ENCODE data around the gene AFAP1L1.
"Not testable (repeated sequence)": the region's sequence is repeated elsewhere in the genome, so short reads cannot be mapped to it uniquely, and the experiment has no call there.

Gene AFAP1L1

DNA sequence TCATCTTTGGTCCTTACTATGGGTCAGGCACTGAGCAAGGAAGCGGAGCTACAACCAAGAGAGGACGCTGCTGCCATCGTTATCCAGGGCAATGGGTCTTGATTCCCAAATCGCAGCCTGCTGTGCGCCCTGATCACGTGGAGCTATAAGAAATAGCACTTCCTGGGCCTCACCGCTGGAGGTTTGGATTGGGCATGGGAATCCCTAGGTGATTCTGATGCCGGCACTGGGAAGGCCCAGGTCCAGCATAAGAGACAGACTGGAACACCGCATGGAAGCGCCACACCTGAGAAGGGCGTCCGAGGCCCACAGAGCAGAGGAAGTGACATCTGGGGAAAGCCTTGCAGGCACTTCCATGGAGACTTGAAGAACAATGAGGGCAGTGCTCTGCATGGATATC, 104.4 kb downstream of the AFAP1L1 start:
- no peak for DNase-seq

DNA sequence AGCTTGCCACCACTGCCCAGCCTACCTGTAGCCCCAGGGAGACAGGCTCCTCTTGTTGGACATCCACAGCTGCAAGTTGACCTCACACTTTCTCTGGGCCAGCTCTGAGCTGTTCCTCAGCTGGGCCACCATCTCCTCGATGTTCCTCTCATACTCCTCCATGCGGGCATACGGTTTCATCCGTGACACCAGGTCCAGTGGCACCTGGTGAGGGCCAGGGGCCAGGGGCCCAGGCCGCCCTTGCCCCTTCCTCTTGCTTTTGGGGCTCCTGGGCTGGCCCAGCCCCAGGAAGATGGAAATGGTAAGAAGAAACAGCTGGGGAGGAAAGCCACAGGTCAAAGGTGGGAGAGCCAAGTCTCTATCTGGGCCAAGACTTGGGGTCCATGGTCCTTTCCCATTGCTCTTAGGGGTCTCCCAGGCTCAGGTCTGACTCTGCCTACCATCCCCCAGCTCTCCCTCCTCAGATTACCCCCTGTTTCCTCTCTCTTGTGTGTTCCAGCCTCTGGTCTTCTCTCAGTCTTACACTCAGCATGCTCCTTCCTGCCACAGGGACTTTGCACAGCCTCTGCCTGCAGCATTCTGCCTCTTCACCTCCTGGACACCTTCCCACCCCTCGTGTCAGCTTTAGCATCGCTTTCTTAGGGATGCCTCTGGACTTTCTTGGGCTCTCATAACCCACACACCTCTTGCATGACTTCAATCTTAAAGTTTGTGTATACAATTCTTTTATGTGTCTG, 105.2 kb downstream of the AFAP1L1 start:
- DNase-seq, result no peak

DNA sequence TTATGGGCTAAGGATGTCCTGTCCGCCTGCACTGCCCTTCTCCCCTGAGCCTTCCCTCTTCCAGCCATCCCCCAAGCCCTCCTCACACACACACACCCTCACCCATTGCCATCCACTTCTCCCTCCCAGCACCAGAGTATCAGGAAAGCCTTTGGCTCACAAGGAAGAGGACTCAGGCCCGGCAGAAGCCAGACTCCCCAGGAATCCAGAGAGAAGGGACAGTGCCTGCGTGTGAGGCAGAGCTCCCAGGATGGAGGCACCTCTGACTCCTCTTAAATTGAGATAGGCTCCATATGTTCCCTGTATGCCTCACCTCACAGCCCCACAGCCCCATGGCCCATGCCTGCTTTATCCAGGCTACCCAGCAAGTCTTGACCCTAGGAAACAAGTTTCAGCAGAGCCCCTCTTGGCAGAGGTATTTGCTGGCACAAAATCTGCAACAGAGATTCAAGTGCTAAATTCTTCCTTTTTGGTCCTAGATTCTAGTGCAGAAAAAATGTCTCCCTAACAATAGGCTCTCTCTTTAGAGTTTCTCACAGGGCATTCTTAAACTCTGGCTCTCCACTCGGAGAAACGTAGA, 106.7 kb downstream of the AFAP1L1 start:
- DNase-seq, result no peak

DNA sequence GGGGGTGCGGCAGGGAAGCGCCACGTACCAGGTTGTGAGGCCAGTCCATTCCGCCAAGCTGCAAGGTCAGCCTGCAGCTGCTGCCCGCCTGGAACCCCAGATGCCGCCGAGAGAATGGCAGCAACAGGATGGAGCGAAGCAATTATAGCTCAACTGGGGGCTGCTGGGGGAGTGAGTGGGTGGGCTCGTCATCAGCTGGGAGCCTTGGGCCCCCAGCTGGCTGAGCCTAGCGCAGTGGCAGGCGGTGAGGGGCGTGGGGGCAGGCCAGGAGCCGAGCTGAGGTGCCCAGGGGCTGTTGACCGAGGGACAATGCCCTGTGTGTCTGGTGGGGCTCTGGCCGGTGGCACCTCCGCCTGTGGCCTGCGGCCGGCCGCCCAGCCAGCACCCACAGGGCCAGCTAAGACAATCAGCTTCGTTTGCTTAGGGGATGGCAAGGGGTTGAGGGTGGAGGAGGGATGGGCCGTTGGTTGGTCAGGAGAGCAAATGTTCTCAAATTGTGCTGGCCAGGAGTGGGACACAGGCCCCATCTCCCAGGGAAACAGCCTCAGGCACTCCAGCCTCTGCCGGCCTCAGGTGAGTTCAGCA, 107.6 kb downstream of the AFAP1L1 start, which contains the start of gene IL17B:
TSS of gene IL17B (minus strand) at position 116 of the 585 bp plus-strand sequence. CDS start at position 49, 67 bp downstream.
- DNase-seq, result no peak

DNA sequence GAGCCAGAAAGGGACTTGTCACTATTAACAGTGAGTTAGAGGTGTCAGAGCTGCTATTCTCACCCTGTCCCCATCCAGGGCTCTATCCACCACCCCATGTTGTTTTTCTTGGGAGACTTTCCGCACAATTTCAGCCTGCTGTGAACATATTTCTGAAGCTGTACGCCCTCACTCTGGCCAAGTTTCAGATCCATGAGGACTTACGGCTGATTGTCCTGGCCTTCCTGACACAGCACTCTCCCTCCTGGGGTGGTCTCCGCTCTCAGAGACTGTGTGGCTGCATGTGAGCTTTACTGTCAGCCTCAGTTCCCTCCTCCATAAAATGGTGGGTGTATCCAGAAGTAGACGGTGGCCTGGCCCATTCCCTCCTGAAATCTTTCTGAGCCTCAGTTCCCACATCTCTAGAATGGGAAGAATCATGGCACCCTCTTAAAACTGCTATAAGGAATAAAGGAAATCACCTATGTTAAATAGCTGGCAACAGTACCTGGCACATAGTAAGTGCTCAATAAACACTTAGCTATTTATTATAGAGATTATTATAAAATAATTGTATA, 108.2 kb downstream of the AFAP1L1 start:
- no peak for DNase-seq

DNA sequence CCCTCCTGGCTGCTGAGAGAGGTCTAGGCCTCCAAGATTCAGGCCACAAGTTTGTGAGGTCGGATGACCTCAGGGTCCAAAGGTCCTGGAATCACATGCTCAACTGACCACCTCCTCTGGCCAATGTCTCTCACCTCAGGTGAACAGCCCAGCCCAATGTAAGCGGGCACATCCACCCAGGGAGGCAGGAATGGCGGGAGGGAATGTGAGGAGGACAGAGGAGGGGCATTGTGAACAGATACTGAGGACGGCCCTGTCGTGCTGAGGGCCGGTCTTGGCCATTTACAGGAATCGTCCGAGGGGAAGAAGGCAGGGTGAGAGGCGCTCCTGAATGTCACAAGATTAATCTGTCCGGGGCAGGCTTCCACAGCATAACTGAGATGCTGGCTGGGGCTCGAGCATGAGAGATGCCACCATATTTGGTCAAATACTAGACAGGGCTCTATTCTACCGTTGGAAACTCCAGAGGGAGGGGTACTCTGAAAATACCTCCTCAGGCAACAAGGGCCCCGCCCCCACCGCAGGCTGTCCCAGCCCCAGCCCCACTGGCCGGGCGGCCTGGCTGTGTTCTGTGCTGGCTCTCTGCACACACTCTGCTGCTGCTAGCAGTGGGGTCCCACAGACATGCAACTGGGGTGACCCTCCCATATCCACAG, 108.9 kb downstream of the AFAP1L1 start:
- DNase-seq, result no peak

DNA sequence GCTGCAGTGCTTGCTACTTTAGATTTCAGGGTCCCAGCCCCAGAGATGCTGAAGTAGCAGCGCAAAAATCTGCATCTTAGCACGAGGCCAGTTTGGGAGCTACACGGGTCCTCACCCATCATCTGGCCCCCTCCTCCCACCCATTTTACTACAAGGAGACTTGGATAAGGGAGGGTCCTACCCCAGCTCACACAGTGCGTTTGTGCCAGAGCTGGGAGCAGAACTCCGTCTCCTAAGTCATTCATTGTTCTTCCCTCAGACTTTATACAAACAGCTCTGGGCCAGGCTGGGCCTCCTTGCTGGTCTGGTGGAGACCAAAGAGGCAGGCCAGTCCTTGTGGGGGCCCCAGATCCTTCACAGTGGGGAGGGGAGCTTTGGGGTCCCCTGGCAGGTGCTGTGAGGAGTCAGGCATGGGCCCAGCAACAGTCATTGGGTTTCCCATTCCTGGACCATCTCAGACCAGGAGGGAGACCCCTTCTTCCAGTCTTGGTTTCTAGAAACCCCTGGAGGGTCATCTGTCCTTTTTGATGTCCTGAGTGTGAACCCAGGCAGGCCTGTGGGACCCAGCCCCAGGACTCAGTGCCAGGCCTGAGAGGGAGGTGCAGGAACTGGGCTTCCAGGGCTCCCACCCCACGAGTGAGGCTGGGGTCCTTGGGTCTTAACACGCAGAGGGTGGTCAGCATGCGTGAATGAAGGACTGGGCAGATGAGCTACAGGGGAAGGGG, 109.8 kb downstream of the AFAP1L1 start:
- DNase-seq, result no peak

DNA sequence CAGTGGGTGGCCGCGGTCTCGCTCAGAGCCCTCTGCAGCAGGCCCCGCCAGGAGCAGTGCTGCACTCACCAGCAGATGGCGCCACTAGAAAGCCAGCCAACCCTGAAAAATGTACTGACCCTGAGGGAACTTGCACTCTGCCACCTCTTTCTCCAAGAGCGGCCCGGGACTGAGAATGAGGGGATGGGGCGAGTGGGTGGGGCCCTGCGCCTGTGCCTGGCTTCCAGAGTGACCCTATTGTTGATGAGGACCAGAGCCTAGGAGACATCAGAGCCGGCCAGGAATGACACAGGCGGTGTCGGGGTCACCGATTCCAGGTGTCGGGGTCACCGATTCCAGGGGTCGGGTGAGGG, 110.3 kb downstream of the AFAP1L1 start:
- peak; percentile 76 for DNase-seq

DNA sequence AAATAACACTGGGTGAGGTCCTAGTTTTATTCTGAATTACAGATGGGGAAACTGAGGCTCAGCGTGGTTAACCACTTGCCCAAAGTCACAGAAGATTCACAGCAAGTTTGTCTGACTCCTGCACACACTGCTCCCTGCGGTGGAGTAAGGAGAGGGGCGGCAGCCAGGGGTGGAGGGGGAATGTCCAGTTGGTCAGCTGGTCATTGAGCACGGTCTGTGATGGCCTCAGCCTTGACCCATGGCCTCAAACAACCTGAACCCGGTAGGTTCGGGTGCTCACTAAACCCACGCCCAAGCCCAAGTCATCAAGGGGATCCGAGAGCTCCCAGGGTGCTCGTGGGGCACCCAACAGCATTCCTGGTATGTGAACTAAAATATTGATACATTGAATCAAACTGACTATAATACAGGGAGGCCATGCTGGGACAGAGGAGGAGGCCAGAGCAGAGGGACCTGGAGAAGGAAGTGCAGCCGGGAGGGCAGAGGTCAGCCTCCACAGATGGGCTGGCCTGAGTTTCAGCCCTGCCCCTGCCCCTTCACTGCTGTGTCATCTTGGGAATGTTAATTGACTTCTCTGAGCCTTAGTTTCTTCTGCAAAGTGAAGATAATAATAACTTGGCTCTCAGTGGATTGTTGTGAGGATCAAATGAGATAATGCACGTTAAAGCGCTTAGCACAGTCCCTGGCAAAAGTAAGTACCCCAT, 111.0 kb downstream of the AFAP1L1 start:
- DNase-seq, result no peak

DNA sequence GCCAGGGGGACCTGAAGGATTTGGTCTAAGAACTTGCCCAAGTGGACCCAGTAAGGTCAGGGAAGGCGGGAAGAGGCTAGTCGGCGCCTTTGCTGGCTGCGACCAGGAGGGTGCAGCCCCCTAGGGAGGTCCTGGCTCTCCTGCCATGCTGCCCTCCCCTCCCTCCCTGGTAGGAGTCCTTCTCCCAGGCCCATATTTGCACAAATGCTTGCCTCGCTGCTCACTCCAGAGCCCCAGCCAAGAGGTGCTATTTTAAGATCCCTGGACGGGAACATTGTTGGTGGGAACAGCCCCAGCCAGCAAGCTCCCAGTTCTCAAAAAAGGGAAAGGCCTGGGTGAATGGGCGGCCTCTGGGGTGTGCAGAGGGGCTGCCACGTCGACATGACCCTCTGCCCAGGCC, 111.7 kb downstream of the AFAP1L1 start:
- DNase-seq, result no peak

DNA sequence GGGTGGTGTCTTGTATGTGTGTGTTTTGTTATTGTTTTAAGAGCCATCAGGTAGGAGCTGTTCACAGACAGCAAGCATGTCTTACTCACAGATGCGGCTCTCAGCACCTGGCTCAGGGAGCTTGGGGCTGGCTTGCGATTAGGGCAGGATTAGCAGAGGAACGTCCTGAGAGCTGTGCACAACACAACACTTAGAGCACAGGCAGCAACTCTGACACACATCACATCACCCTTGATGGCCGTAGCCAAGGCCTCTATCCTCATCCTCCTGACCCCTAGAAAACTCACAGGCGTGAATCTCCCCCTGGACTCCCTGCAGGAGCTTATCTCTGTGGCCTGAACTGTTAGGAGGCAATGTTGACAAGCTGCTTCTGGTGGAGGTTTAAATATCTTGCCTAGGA, 114.5 kb downstream of the AFAP1L1 start:
- no peak for DNase-seq

DNA sequence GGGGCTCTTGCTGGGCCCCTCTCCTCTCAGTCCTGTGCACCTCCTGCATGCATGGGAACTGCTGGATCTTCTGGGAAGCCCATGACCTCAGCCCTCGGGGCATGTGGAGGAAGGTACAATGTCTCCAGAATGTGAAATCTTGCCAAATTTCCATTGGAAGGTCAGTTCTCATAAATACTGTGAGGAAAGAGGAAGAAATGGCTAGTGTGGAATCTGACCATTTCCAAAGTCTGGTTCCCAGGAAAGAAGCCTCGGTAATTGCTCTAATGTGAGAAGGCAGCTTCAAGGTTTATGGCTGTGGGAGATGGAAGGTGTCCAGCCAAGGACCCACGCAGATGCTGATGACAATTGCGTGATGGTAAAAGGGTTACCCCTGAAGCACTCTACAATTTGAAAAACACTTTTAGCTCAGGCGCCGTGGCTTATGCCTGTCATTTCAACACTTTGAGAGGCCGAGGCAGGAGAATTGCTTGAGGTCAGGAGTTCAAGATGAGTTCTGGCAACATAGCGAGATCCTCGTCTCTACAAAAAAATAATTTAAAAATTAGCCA, 115.5 kb downstream of the AFAP1L1 start:
- DNase-seq, result no peak

DNA sequence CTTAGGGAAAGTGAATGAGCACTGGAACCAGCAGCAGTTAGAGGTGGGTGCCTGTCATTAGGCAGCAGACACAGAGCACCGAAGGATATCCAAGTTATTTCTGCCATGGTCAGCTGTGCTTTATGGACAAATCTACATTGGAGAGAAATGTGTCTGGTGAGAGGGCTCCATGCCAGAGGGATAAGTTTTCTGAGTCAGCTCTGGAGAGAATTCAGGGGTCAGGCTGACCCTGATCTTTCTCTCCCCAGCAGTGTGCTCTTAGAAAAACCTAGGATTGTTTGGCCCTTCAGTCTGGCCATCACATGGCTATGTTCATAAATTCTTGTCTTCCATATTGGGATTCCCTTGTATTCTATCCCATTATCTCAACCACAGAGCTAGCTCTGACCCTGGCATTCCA, 116.3 kb downstream of the AFAP1L1 start:
- DNase-seq, result no peak

DNA sequence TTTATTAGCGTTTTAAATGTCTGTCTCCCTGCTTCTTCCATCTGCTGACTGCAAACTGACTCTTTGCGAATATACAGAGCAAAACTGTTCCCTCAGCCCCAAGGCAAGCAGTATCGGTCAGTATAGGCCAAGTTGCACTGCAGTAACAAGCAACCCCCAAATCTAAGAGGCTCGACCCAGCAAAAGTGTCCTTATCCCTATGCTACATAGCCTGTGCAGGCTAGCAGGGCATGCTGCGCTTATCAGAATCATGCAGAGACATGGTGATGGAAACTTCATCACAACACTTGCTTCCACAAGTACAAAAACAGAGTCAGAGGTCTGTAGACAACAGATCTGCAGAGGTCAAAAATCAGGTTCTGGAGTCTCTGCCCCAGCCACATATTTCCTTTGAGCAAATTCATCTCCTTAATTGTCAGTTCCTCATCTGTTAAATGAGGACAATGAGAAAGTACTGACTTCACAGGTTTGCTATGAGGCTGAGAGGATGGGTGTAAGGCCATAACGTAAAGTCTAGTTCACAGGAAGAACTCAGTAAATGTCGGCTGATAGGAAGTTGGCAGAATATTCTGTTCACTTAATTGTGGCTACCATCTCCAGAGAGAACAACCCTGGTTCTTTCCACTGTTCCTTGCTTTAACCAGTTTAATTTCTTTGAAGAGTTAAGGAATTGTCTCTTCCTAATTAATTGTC, 117.0 kb downstream of the AFAP1L1 start:
- DNase-seq, result no peak

DNA sequence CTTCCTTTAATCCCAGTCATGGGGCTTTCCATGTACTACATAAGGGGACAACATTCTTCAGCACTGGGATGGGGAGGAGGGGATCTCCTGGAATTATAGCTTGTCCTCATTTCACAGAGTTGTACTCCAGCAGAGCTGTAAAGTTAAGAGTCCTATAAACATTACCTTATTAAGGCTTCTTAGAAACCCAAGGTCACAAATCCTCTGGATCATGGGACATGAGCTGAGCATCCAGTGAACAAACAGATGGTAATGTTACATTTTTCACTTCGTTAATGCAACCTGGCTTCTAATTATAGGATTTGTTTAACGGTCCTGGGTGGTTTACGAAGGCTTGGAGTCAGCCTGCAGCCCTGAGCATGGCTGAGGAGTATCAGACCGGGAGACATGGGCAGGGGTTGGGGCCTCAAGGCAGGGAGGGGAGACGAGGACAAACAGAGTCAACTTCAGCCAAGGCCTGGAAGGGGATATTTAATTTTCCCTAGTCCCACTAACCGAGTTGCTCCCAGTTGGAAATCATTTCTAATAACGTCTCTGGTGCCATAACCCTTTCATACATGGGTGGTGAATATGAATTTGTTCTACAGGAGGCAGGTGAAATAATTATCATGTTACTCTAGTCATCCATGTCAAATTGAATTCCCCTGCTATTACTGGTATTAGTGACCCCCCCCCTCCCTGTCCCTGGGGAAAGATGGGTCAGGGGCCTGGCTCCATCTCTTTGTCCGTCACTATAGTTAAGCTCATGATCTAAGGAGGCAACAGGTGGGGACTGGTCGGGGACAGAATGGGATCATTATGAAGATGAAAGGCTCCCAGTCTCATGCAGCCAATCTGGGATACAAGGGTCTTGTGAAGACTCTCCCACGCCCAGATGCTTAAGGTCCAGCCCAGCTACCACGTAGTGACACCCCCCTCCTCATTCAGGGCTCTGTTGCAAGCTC, 118.2 kb downstream of the AFAP1L1 start:
- DNase-seq, result no peak

DNA sequence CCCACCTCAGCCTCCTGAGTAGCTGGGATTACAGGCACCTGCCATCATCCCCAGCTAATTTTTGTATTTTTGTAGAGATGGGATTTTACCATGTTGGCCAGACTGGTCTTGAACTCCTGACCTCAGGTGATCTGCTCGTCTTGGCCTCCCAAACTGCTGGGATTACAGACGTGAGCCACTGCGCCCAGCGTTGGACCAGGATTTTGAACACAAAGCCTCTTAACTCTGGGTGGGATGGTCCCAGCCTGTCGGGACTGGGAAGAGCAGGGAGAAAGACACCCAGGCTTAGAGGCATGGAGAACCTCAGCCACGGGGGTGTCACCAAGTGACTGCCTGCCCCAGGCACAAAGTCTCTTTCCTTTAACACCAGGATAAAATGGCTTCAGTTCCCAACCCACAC, 119.4 kb downstream of the AFAP1L1 start:
- not testable (repeated sequence) for DNase-seq

Measured in activated T-cell treated with anti-CD3 and anti-CD28 coated beads, Interleukin-2, amount 50 U/mL, for 1 hour (primary cell).